HCT116 (cell line): Measurements from ENCODE around the gene TSPAN16. TPM values are rescaled to one million over a fixed set of nuclear protein-coding genes. Genes with fewer than 3 reads are reported as not detected.

ENCODE experiments used
- ATAC-seq: fragments of 200-7000 bp; cut with Tn5 transposase; 2 replicates; pipeline ENCODE4 v1.9.1; 2020; ENCODE audit warnings: mild to moderate bottlenecking, moderate library complexity
- BruUV-seq: library from RNA; stranded (reverse); fragments of 400-500 nt; replicated peaks from 2 replicates; lab custom pipeline; 2021; lab: Mats Ljungman, UMichigan
- CTCF ChIA-PET: fragments of 300-600 bp; sonication (Branson Sonifier 250); formaldehyde crosslinking; loops from one replicate; lab custom pipeline; 2021; ENCODE audit warnings: antibody characterized with exemption; lab: Charles Lee
- POLR2A ChIA-PET: fragments of 300-600, 350-600 bp; sonication (Branson Sonifier 250); formaldehyde crosslinking; loops from one replicate; lab custom pipeline; 2021; ENCODE audit warnings: antibody characterized with exemption; lab: Charles Lee
- RAD21 ChIA-PET, 2 experiments: fragments of 300-600 bp; sonication (Branson Sonifier 250); formaldehyde crosslinking; loops; one replicate each; lab custom pipeline; 2023; ENCODE audit warnings: low total read pairs in 2 of 2; ENCODE audit not compliant: uncharacterized antibody in 2 of 2, unreplicated experiment in 2 of 2, low non-redundant PET in 1 of 2; lab: Charles Lee
- DNase-seq: peaks from one replicate; pipeline ENCODE4 v3.0.0-alpha.2; 2010; ENCODE audit warnings: low read depth, low spot score
- H2AFZ ChIP-seq: fragments of 200-600 bp; shearing (Covaris generic), sonication (generic); 2 replicates; pipeline ENCODE4 v1.6.1; 2017; ENCODE audit warnings: low read depth, mixed run types, mixed read lengths, antibody characterized with exemption, low read length; ENCODE audit not compliant: poor library complexity, severe bottlenecking
- H3K27ac ChIP-seq: 2 replicates; pipeline ENCODE4 v1.5.1; 2012; ENCODE audit warnings: low read depth, low read length
- H3K27me3 ChIP-seq: fragments of 200-600 bp; sonication (generic); 2 replicates; pipeline ENCODE4 v1.6.1; 2016; ENCODE audit warnings: mixed run types, low read length, mixed read lengths; ENCODE audit not compliant: insufficient read depth
- H3K36me3 ChIP-seq, 2 experiments: fragments of 200-500 bp in 1 of 2; fragments of 200-600 bp in 1 of 2; sonication (Bioruptor generic) in 1 of 2; sonication (generic) in 1 of 2; 2 replicates each; pipeline versions ENCODE4 v1.5.1 to v1.6.1; 2014 to 2016; ENCODE audit warnings: low read length in 2 of 2, inconsistent platforms in 1 of 2, mixed read lengths in 1 of 2, mixed run types in 1 of 2; ENCODE audit not compliant: insufficient read depth in 2 of 2, control insufficient read depth in 1 of 2
- H3K4me1 ChIP-seq, 2 experiments: fragments of 200-600 bp in 1 of 2; sonication (generic) in 1 of 2; 2 replicates each; pipeline versions ENCODE4 v1.5.1 to v1.6.1; 2012 to 2017; ENCODE audit warnings: low read length in 2 of 2, inconsistent platforms in 1 of 2, mild to moderate bottlenecking in 1 of 2, mixed read lengths in 1 of 2, mixed run types in 1 of 2, moderate library complexity in 1 of 2; ENCODE audit not compliant: insufficient read depth in 2 of 2, control insufficient read depth in 1 of 2
- H3K4me2 ChIP-seq: fragments of 200-600 bp; sonication (generic); 2 replicates; pipeline ENCODE4 v1.6.1; 2017; ENCODE audit warnings: mixed run types, low read length, mixed read lengths
- H3K4me3 ChIP-seq, 2 experiments: fragments of 200-600 bp in 1 of 2; sonication (generic) in 1 of 2; replicated peaks in 1 of 2; 2 replicates each; pipeline ENCODE4 v1.5.1; 2011 to 2016; ENCODE audit warnings: low read length in 2 of 2, control low read depth in 1 of 2, low read depth in 1 of 2, mild to moderate bottlenecking in 1 of 2, mixed read lengths in 1 of 2, mixed run types in 1 of 2
- H3K79me2 ChIP-seq: fragments of 200-600 bp; sonication (generic); 2 replicates; pipeline ENCODE4 v1.6.1; 2017; ENCODE audit warnings: mild to moderate bottlenecking, mixed run types, low read length, moderate library complexity, mixed read lengths; ENCODE audit not compliant: insufficient read depth
- H3K9ac ChIP-seq: fragments of 200-600 bp; sonication (generic); 2 replicates; pipeline ENCODE4 v1.6.1; 2016; ENCODE audit warnings: low read length, mixed read lengths
- H3K9me2 ChIP-seq: fragments of 200-600 bp; sonication (generic), shearing (Covaris generic); 2 replicates; pipeline ENCODE4 v1.6.1; 2017; ENCODE audit warnings: mixed run types, mild to moderate bottlenecking, moderate library complexity; ENCODE audit not compliant: insufficient read depth
- H3K9me3 ChIP-seq, 2 experiments: fragments of 200-500 bp in 1 of 2; fragments of 200-600 bp in 1 of 2; sonication (Bioruptor generic) in 1 of 2; sonication (generic) in 1 of 2; 2 replicates each; pipeline ENCODE4 v1.6.1; 2014 to 2017; ENCODE audit warnings: low read length in 2 of 2, mixed read lengths in 2 of 2, inconsistent platforms in 1 of 2, low read depth in 1 of 2, mild to moderate bottlenecking in 1 of 2, mixed run types in 1 of 2, moderate library complexity in 1 of 2; ENCODE audit not compliant: control insufficient read depth in 1 of 2, insufficient read depth in 1 of 2
- H4K20me1 ChIP-seq: fragments of 200-600 bp; sonication (generic), shearing (Covaris generic); 2 replicates; pipeline ENCODE4 v1.6.1; 2017; ENCODE audit warnings: mixed run types, mild to moderate bottlenecking, moderate library complexity; ENCODE audit not compliant: insufficient read depth
- ATF3 ChIP-seq: IDR thresholded peaks from 2 replicates; pipeline ENCODE4 v1.6.1; 2012
- ELF1 ChIP-seq: IDR thresholded peaks from 2 replicates; pipeline ENCODE4 v1.6.1; 2012; ENCODE audit warnings: low read depth, borderline replicate concordance
- EZH2 ChIP-seq: fragments of 200-600 bp; sonication (generic); IDR thresholded peaks from 2 replicates; pipeline ENCODE4 v1.6.1; 2017; ENCODE audit warnings: antibody characterized with exemption, mixed run types
- EZH2phosphoT487 ChIP-seq: fragments of 200-600 bp; IDR thresholded peaks from 2 replicates; pipeline ENCODE4 v1.6.1; 2018; ENCODE audit warnings: antibody characterized with exemption, borderline replicate concordance
- POLR2AphosphoS5 ChIP-seq: IDR thresholded peaks from 2 replicates; pipeline ENCODE4 v1.6.1; 2011; ENCODE audit warnings: mild to moderate bottlenecking, low read depth, low read length, moderate library complexity
- RAD21 ChIP-seq: IDR thresholded peaks from 2 replicates; pipeline ENCODE4 v1.6.1; 2012; ENCODE audit warnings: low read depth, mild to moderate bottlenecking
- SRF ChIP-seq: IDR thresholded peaks from 2 replicates; pipeline ENCODE4 v1.6.1; 2012; ENCODE audit warnings: low read depth
- ZFX ChIP-seq: fragments of 450-650 bp; IDR thresholded peaks from 2 replicates; pipeline ENCODE4 v1.6.1; 2017
- intact Hi-C: fragments of 100-400 bp; cut with micrococcal nuclease; formaldehyde crosslinking; loops from 2 replicates; pipeline ENCODE4 v1.10.0; 2022
- total RNA-seq: library from RNA; stranded (reverse); gene quantifications from one replicate; pipeline ENCODE4 v1.2.1, GENCODE V29; 2021; ENCODE audit not compliant: unreplicated experiment
- TF ChIP-seq, protein P1 (sequence below): IDR thresholded peaks from 2 replicates; pipeline ENCODE4 v1.6.1; 2012; ENCODE audit warnings: low read depth

TSPAN16 gene
- total RNA-seq, 1 experiment from 2014 or later = not detected

GRCh38 chr19:11335449-11336146 lies 39.6 kb downstream of the TSPAN16 start:
- intact Hi-C loops = no loop called here
- no peak overlapping the region for H3K27ac ChIP-seq
- POLR2A ChIA-PET = no interaction called here
- TF ChIP-seq, protein P1, sequence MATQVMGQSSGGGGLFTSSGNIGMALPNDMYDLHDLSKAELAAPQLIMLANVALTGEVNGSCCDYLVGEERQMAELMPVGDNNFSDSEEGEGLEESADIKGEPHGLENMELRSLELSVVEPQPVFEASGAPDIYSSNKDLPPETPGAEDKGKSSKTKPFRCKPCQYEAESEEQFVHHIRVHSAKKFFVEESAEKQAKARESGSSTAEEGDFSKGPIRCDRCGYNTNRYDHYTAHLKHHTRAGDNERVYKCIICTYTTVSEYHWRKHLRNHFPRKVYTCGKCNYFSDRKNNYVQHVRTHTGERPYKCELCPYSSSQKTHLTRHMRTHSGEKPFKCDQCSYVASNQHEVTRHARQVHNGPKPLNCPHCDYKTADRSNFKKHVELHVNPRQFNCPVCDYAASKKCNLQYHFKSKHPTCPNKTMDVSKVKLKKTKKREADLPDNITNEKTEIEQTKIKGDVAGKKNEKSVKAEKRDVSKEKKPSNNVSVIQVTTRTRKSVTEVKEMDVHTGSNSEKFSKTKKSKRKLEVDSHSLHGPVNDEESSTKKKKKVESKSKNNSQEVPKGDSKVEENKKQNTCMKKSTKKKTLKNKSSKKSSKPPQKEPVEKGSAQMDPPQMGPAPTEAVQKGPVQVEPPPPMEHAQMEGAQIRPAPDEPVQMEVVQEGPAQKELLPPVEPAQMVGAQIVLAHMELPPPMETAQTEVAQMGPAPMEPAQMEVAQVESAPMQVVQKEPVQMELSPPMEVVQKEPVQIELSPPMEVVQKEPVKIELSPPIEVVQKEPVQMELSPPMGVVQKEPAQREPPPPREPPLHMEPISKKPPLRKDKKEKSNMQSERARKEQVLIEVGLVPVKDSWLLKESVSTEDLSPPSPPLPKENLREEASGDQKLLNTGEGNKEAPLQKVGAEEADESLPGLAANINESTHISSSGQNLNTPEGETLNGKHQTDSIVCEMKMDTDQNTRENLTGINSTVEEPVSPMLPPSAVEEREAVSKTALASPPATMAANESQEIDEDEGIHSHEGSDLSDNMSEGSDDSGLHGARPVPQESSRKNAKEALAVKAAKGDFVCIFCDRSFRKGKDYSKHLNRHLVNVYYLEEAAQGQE = no peak
- no peak for TF ChIP-seq ATF3
- no peak for TF ChIP-seq EZH2
- no peak for TF ChIP-seq RAD21
- TF ChIP-seq ZFX = no peak
- no peak for TF ChIP-seq POLR2AphosphoS5
- TF ChIP-seq SRF = no peak
- TF ChIP-seq ELF1 = no peak
- no peak for TF ChIP-seq EZH2phosphoT487
- TF ChIP-seq, all 23 proteins: peak for 0
- Histone ChIP-seq H3K4me1 (peaks cover 6 to 18% of the 10 kb centered on the region in 2 experiments), H3K4me3 (no peak overlapping the region), H3K9me3 (no peaks in the 10 kb centered on the region), H3K36me3 (peaks cover 7 to 16% of the 10 kb centered on the region in 2 experiments), H3K4me2 (no peak overlapping the region), H3K27me3 (no peaks in the 10 kb centered on the region), H3K9ac (no peak overlapping the region), H3K79me2 (no peaks in the 10 kb centered on the region), H4K20me1 (no peaks in the 10 kb centered on the region), H2AFZ (no peak overlapping the region), H3K9me2 (no peaks in the 10 kb centered on the region)
- no TSS peak for BruUV-seq
- ChIA-PET RAD21 (no interaction called here), CTCF (no interaction called here)
- DNase-seq (no peak), ATAC-seq (no peak)
